ENCODE data around the gene ABTB1. TPM values are rescaled to one million over a fixed set of nuclear protein-coding genes. Genes with fewer than 3 reads are reported as not detected.
A peak's percentile ranks its signal among the peaks of the same experiment; 100 is the strongest.

Gene ABTB1
- total RNA-seq, 2 donors from 2014 or later, result 10.7 to 14.4 TPM

GRCh38 chr3:127678315-127678599 lies 5.5 kb downstream of the ABTB1 start:
- Mint-ChIP-seq H3K27ac (no peak overlapping the region), H3K9me3 (no peaks in the 10 kb centered on the region), H3K27me3 (ENCODE audit: insufficient read depth) (peaks cover 12% of the 10 kb centered on the region), H3K36me3 (ENCODE audit: low read depth) (no peaks in the 10 kb centered on the region), H3K4me3 (no peak overlapping the region), H3K4me1 (no peaks in the 10 kb centered on the region)
- H3K9me3 ChIP-seq (ENCODE audit: control insufficient read depth, low read length), result no peaks in the 10 kb centered on the region
- no peaks in the 10 kb centered on the region for H3K4me1 ChIP-seq (ENCODE audit: control insufficient read depth, insufficient read depth, low read length)
- no peak overlapping the region for H3K4me3 ChIP-seq (ENCODE audit: low read length)
- no peaks in the 10 kb centered on the region for H3K36me3 ChIP-seq (ENCODE audit: control insufficient read depth, insufficient read depth, low read length)
- DNase-seq, result no peak
- no peak overlapping the region for H3K27ac ChIP-seq (ENCODE audit: low read depth, low read length)
- TF ChIP-seq, protein P1, sequence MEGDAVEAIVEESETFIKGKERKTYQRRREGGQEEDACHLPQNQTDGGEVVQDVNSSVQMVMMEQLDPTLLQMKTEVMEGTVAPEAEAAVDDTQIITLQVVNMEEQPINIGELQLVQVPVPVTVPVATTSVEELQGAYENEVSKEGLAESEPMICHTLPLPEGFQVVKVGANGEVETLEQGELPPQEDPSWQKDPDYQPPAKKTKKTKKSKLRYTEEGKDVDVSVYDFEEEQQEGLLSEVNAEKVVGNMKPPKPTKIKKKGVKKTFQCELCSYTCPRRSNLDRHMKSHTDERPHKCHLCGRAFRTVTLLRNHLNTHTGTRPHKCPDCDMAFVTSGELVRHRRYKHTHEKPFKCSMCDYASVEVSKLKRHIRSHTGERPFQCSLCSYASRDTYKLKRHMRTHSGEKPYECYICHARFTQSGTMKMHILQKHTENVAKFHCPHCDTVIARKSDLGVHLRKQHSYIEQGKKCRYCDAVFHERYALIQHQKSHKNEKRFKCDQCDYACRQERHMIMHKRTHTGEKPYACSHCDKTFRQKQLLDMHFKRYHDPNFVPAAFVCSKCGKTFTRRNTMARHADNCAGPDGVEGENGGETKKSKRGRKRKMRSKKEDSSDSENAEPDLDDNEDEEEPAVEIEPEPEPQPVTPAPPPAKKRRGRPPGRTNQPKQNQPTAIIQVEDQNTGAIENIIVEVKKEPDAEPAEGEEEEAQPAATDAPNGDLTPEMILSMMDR (conservative IDR thresholded peaks at IDR 0.05), result no peak
- no peak overlapping the region for H3K9ac ChIP-seq (ENCODE audit: extremely low read depth, low read length, poor library complexity, severe bottlenecking)
- H3K27me3 ChIP-seq (ENCODE audit: control insufficient read depth, insufficient read depth, low read length, poor library complexity, severe bottlenecking), result peaks cover 7% of the 10 kb centered on the region
- 96 to 100% methylated on average over 2 to 8 of the region's 8 CpGs for WGBS, 2 experiments (ENCODE audit: insufficient coverage in 1 of 2, insufficient read length in 1 of 2)

GRCh38 chr3:127678611-127679533 lies 6.1 kb downstream of the ABTB1 start:
- Histone ChIP-seq H3K9me3 (ENCODE audit: control insufficient read depth, low read length) (no peaks in the 10 kb centered on the region), H3K4me3 (ENCODE audit: low read length) (no peak overlapping the region), H3K36me3 (ENCODE audit: control insufficient read depth, insufficient read depth, low read length) (no peaks in the 10 kb centered on the region), H3K27ac (ENCODE audit: low read depth, low read length) (no peak overlapping the region), H3K27me3 (ENCODE audit: control insufficient read depth, insufficient read depth, low read length, poor library complexity, severe bottlenecking) (peaks cover under 1% of the 10 kb centered on the region), H3K9ac (ENCODE audit: extremely low read depth, low read length, poor library complexity, severe bottlenecking) (no peak overlapping the region), H3K4me1 (ENCODE audit: control insufficient read depth, insufficient read depth, low read length) (no peaks in the 10 kb centered on the region)
- H3K27ac Mint-ChIP-seq, result no peak overlapping the region
- TF ChIP-seq, protein P1 (conservative IDR thresholded peaks at IDR 0.05), result no peak
- no peaks in the 10 kb centered on the region for H3K36me3 Mint-ChIP-seq (ENCODE audit: low read depth)
- H3K9me3 Mint-ChIP-seq, result no peaks in the 10 kb centered on the region
- peak; percentile 37 for DNase-seq
- H3K4me1 Mint-ChIP-seq, result no peaks in the 10 kb centered on the region
- H3K27me3 Mint-ChIP-seq (ENCODE audit: insufficient read depth), result peaks cover 7% of the 10 kb centered on the region
- no peak overlapping the region for H3K4me3 Mint-ChIP-seq
- 90 to 94% methylated on average over 7 to 12 of the region's 12 CpGs for WGBS, 2 experiments (ENCODE audit: insufficient coverage in 1 of 2, insufficient read length in 1 of 2)

DNA sequence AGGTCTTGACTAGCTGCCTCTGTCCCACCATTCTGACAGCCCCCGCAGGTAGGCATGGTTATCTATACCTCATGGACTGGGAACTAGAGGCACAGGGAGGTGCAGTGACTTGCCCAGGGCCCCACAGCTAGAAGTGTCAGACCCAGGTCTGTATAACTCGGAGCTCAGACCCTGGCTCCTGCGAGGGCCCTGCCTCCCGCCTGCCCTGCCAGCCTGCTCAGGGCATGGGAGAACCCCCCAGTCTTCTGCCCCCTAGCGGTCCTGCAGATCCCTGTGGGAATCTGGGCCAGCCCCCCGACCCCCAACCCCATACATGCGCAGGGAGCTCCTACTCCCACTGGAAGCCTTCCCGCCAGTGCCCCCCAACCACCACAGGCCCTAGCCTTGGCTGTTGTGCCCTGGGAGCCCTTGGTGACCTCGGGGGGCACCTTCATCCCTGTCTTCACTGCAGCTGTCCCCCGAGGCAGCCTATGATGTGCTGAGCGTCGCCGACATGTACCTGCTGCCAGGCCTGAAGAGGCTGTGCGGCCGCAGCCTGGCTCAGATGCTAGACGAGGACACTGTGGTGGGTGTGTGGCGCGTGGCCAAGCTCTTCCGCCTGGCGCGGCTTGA lies 6.9 kb downstream of the ABTB1 start:
- Histone ChIP-seq H3K4me3 (ENCODE audit: low read length) (no peak overlapping the region), H3K27me3 (ENCODE audit: control insufficient read depth, insufficient read depth, low read length, poor library complexity, severe bottlenecking) (no peaks in the 10 kb centered on the region), H3K27ac (ENCODE audit: low read depth, low read length) (no peak overlapping the region), H3K4me1 (ENCODE audit: control insufficient read depth, insufficient read depth, low read length) (no peaks in the 10 kb centered on the region), H3K9ac (ENCODE audit: extremely low read depth, low read length, poor library complexity, severe bottlenecking) (no peak overlapping the region), H3K36me3 (ENCODE audit: control insufficient read depth, insufficient read depth, low read length) (no peaks in the 10 kb centered on the region), H3K9me3 (ENCODE audit: control insufficient read depth, low read length) (no peaks in the 10 kb centered on the region)
- TF ChIP-seq, protein P1 (conservative IDR thresholded peaks at IDR 0.05), result peak; percentile 69
- no peaks in the 10 kb centered on the region for H3K9me3 Mint-ChIP-seq
- no peak overlapping the region for H3K4me3 Mint-ChIP-seq
- peaks cover 1% of the 10 kb centered on the region for H3K27me3 Mint-ChIP-seq (ENCODE audit: insufficient read depth)
- no peaks in the 10 kb centered on the region for H3K4me1 Mint-ChIP-seq
- WGBS, 2 experiments (ENCODE audit: insufficient coverage in 1 of 2, insufficient read length in 1 of 2), result 87 to 93% methylated on average over 10 to 21 of the region's 21 CpGs
- no peaks in the 10 kb centered on the region for H3K36me3 Mint-ChIP-seq (ENCODE audit: low read depth)
- DNase-seq, result peak; percentile 82
- H3K27ac Mint-ChIP-seq, result no peak overlapping the region

Data from endodermal cell (in vitro differentiated cells).